ENCODE results near the gene H1-8.
"Not testable (repeated sequence)": the region's sequence is repeated elsewhere in the genome, so short reads cannot be mapped to it uniquely, and the experiment has no call there.

The H1-8 gene

DNA sequence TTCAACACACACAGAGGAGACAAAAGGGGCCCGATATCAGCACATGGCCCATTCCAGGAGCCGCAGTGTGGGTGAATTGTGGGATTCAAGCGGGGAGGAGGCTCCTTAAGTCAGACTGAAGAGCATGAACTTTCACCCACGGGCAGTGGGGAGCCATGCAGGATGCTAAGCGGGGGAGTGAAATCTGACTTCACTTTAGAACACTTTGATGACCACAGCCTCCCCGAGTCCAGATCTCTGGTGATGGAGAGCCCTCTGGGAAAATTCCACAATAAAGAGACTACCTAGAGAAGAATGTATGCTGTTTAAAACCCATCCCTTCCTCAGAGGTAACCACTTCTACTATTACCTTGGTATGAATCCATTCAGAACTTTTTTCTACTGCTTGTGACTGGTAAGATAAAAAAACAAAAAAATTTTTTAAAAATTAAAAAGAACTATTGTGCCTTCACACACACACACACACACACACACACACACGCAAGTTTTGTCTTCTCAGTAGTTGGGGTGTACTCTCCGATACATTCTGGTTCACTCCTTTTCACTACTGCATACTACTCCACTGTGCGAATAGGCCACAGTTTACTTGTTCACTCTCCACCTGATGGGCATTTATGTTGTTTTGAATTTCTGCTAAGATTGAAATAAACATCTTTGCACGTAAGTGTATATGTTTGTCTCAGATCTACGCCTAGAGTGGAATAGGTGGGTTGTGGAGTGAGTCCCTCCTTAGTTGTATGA is 2.0 kb upstream of the H1-8 start:
- TF ChIP-seq, protein P1, sequence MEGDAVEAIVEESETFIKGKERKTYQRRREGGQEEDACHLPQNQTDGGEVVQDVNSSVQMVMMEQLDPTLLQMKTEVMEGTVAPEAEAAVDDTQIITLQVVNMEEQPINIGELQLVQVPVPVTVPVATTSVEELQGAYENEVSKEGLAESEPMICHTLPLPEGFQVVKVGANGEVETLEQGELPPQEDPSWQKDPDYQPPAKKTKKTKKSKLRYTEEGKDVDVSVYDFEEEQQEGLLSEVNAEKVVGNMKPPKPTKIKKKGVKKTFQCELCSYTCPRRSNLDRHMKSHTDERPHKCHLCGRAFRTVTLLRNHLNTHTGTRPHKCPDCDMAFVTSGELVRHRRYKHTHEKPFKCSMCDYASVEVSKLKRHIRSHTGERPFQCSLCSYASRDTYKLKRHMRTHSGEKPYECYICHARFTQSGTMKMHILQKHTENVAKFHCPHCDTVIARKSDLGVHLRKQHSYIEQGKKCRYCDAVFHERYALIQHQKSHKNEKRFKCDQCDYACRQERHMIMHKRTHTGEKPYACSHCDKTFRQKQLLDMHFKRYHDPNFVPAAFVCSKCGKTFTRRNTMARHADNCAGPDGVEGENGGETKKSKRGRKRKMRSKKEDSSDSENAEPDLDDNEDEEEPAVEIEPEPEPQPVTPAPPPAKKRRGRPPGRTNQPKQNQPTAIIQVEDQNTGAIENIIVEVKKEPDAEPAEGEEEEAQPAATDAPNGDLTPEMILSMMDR (IDR thresholded peaks at IDR 0.05; ENCODE audit: low read depth, low read length): no peak
- H3K9me3 ChIP-seq: no peaks in the 10 kb centered on the region
- no peaks in the 10 kb centered on the region for H3K27me3 ChIP-seq
- no peaks in the 10 kb centered on the region for H3K4me1 ChIP-seq
- no peak for DNase-seq
- no peak overlapping the region for H3K4me3 ChIP-seq (ENCODE audit: low read depth, low read length)
- no peaks in the 10 kb centered on the region for H3K36me3 ChIP-seq

GRCh38 chr3:129542747-129543146 is 228 bp upstream of the H1-8 start:
- Histone ChIP-seq H3K36me3 (no peaks in the 10 kb centered on the region), H3K9me3 (no peaks in the 10 kb centered on the region), H3K4me1 (no peaks in the 10 kb centered on the region), H3K4me3 (ENCODE audit: low read depth, low read length) (no peak overlapping the region), H3K27me3 (no peaks in the 10 kb centered on the region)
- TF ChIP-seq, protein P1 (IDR thresholded peaks at IDR 0.05; ENCODE audit: low read depth, low read length): no peak
- no peak for DNase-seq

- no peak overlapping the region for H3K4me3 ChIP-seq (ENCODE audit: low read depth, low read length)
- no peak for DNase-seq
- TF ChIP-seq, protein P1 (IDR thresholded peaks at IDR 0.05; ENCODE audit: low read depth, low read length): no peak
Measured at GRCh38 chr3:129543999-129544398, 1.0 kb downstream of the H1-8 start.

GRCh38 chr3:129545951-129546350 is 3.0 kb downstream of the H1-8 start:
- DNase-seq; H3K4me1 ChIP-seq; H3K36me3 ChIP-seq; H3K9me3 ChIP-seq; H3K27me3 ChIP-seq; H3K4me3 ChIP-seq (ENCODE audit: low read depth, low read length): not testable (repeated sequence)

More at GRCh38 chr3:129543999-129544398, 1.0 kb downstream of the H1-8 start:
- Histone ChIP-seq H3K4me1 (no peaks in the 10 kb centered on the region), H3K9me3 (no peaks in the 10 kb centered on the region), H3K36me3 (no peaks in the 10 kb centered on the region), H3K27me3 (no peaks in the 10 kb centered on the region)

- no peak overlapping the region for H3K4me3 ChIP-seq (ENCODE audit: low read depth, low read length)
- H3K27me3 ChIP-seq: no peaks in the 10 kb centered on the region
- H3K9me3 ChIP-seq: no peaks in the 10 kb centered on the region
- TF ChIP-seq, protein P1 (IDR thresholded peaks at IDR 0.05; ENCODE audit: low read depth, low read length): no peak
- no peaks in the 10 kb centered on the region for H3K36me3 ChIP-seq
- DNase-seq: no peak
- no peaks in the 10 kb centered on the region for H3K4me1 ChIP-seq
Measured at GRCh38 chr3:129547241-129547640, 4.3 kb downstream of the H1-8 start.

DNA sequence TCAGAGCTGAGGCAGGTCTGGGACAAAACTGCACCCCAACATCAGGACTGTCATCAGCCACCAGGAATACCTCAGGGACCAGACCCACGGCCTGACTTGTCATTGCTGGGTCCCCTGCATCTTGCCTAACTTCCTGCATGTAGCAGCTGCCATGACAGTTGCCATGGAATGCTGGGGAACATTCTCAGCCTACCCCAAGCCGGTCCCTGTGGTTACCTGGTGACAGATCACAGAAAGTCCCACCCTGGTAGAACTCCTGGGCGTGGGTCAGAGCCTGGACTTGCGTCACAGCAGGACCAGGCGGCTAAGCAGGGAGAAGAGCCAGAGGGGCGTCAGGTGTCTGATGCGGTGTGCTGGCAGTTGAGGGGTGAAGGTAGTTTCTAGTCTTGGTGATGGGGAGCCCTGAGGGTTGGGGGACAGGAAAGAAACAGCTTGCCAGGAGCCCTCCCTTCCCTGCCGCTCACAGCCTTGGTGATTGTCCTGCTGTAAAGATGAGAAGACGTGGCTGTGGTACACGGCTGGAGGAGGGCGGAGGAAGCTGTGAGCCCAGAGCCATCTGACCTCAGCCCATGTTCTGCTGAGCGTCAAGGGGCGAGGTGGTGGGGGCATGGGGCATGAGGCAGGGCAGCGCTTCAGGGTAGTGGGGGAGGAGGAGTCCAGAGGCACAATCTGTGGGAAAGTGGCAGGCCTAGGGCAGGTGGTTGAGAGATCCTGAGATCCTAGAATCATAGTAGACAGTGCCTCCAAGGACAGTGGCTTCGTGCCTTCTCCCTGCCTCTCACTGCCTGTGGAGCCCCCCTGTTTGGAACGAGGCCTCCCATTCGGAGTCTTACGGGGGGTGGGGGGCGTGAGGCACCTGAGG is 5.4 kb downstream of the H1-8 start:
- TF ChIP-seq, protein P1 (IDR thresholded peaks at IDR 0.05; ENCODE audit: low read depth, low read length): no peak
- Histone ChIP-seq H3K36me3 (no peaks in the 10 kb centered on the region), H3K4me3 (ENCODE audit: low read depth, low read length) (no peak overlapping the region), H3K4me1 (peaks cover 6% of the 10 kb centered on the region; the same call in 1 of the 2 replicates), H3K27me3 (no peaks in the 10 kb centered on the region), H3K9me3 (no peaks in the 10 kb centered on the region)
- no peak for DNase-seq
